ENCODE measurements around the gene HOXA2.
A peak's percentile ranks its signal among the peaks of the same experiment; 100 is the strongest.

The HOXA2 gene

DNA sequence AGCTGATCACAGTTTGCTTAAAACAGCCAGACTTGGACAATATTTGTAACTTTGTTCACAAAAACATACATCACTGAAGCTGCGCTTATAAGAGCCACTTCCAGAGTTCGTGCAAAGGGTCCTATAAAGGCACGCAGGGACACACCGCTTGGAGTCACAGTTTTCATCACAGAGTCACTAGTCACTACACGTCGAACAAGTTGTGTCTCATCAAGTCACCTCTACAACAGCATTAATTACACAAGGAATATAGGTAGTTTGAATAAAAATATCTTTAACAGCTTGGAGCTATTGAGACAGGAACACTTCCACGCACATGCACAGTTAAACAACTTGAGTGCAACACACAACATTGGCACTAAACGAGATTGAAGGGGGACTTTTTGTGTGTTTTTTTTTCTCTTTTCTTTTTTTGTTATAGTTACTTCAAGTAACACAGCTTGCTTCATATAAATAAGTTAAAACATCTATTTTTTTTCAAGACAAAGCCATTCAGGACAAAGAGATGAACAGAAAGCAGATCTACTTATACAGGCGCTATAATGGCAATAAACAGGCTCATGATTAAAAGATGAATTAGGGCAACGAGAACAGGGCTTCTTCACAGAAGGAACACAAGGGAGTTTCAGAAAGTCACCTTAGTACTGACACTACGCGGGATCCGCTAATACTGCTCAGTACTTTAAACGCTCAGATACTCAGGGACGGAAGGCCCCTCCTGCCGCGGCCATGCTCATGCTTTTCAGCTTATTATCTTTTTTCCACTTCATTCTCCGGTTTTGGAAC lies 38.8 kb upstream of the HOXA2 start:
- no peak for DNase-seq

DNA sequence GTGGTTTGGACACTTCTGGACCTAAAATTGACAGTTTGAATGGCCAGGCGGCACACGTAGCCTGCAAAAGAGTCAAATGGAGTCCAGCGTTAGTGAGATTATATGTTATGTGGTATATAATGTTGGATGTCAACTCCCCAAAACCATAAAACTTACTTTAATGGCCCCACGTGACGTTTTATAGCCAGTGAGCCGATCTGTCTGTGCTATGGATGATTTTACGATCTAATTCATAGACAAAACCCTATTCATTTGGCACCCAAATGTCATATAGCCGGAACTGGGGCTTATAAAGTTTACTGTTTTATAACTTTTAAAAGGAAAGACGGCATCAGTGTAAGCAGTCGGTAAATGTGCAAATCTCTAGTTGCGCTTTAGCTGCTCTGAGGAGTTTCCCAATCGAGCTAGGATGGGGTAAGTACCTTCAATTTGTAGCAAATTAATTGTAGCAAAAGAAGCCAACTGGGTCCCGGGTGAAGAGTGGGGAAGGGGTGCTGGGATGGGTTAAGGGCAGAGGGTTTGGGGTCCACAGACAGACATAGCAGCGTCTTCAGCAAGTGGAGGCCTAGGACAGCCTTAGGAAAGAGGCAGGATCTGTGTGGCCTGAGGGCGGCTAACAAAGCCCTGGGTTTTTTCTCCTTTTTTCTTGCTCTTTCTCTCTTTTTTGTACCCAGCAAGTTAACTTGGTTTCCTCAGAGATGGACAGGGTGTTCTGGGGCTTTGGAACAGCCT lies 37.8 kb upstream of the HOXA2 start:
- no peak for DNase-seq

DNA sequence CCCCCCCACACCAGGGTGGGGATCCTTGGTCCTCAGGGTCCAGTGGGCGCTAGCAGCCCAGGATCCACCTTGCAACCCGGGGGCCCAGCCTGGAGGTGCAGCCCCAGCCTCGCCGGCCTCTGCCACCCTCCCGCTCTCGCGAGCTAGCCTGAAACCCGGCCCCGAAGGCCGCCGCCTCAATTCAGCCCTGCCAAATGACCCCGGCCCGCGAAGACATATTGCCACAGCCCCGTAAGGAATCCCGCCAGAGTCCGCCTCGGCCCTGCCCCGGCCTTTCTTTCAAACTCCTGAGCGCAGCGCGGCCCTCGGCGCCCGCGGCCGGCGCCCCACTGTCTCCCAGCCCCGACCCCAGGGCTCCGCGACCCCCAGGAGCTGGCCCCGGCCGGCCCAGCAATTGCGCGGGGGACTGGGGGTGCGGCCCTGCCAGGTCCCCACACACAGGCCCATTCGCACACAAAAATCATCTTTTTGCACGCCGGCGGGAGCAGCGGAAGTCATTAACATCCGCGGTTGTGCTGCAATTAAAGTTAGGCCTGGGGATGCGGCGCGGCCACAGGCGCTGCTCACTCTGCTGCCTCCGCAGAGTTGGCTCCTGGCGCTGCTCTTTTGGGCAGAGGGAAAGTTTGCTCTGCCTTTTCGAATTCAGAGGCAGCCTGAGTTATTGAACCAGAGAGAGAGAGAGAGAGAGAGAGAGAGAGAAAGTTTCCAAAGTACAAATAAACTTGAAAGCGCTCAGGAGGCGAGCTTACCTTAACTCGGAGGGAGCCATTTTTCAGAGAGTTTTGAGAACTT lies 37.0 kb upstream of the HOXA2 start:
- no peak for DNase-seq

- DNase-seq: no peak
Observed at GRCh38 chr7:27138985-27139333, 36.5 kb upstream of the HOXA2 start.

GRCh38 chr7:27138472-27138871 lies 36.0 kb upstream of the HOXA2 start:
- DNase-seq: no peak

DNA sequence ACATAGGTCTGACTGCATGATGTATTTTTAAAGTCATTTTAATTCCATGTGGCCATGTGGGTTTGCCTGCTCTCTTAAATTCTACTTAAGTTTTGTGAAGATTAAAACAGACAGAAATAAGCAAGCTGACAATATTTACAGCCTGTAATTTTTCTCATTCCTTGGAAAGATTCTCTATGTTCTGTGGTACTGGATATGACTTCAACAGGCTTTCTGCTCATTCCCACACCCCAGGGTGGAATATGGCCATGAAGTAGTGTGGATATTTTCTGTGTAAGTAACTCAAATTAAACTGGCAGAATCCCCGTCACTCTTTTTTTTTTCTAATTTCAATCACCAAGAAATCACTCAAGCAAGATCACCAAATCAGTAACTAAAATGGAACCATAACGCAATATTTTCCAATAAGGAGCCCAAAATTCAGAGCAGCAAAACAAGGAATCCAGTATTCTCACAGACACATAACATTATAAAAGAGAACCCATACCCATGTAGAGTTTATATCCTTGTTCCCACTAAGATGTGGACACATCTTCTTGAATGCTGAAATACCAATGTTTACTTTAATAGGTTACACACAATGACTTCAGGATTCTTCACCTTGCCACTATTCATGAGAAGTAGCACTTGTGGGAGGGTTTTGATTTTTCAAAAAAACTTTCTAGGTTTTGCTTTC lies 35.3 kb upstream of the HOXA2 start:
- DNase-seq: no peak

DNA sequence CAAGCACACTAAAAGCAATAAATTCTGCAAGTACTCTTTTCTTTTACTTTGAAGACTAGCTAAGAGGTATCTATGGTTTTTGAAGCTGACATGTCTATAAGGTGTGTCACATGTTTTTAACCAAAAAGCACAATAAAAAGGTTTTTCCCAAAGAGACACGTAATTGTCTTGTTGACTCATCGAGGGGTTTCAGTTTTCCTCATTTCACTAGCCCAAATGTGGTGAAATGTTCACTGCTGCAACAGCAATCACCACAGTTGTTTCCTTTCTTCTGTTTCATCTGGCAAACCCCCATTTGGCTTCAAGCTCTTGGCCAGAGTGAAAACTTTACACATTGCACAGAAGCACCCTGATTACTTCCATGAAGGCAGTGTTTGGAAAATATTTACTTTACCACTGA lies 31.9 kb upstream of the HOXA2 start:
- peak; percentile 54 for DNase-seq

DNA sequence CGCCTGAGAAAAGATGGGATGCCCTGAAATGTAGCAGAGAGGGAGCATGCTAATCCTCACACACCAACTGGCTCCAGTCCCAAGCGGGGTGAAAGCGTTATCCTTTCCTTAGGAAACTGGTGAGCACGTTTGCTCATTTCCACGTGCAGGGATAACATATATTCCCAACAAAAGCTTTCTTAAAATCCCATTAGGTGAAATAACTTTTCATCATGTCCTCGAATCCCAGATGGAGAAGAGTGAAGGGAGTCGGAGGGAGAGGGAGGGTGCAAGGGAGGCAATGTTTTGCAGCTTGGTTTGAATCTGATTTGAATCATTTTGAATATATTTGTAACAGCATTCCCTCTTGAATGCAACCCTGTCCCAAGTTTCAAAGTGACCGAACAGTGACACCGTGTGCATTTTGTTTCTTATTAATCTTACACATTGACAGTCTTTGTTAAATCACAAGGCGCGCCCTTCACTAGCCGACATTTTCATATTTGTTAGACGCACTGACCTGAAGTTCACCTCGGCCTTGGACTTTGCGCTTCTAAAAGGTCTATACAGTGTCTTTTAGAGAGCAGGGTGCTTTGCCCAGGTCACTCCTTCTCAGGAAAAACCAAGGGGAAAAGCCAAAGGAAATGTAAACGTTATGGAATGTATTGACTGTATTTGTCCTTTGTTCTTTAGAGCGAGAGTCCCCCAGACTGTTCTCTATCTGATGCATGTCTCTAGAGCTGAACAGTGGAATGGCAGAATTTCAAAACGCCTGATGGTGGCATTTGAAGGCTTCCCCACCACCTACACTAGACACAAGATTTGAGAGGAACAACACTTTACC lies 31.1 kb upstream of the HOXA2 start:
- DNase-seq: no peak

GRCh38 chr7:27132978-27133377 lies 30.5 kb upstream of the HOXA2 start:
- DNase-seq: no peak

GRCh38 chr7:27132214-27132613 lies 29.7 kb upstream of the HOXA2 start:
- DNase-seq: no peak

DNA sequence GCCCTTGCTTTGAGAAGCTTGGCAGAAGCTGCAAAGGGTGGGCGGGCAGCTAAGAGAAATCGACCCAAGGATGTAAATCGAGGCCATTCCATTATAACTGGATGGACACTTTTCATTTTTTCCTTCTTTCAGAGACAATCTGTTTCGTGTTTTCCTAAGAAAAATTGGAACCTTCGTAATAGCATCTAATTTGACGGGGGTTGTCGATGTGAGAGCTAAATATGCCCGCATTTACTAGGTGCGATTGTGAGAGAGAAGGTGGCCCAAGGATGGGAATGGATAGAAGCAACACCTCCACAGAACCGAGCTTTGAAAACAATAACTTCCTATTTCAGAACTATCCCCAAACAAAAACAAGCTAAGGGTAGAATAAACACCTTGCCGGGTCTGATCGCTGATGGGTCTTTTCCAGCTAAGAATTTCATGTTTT lies 28.9 kb upstream of the HOXA2 start:
- no peak for DNase-seq

DNA sequence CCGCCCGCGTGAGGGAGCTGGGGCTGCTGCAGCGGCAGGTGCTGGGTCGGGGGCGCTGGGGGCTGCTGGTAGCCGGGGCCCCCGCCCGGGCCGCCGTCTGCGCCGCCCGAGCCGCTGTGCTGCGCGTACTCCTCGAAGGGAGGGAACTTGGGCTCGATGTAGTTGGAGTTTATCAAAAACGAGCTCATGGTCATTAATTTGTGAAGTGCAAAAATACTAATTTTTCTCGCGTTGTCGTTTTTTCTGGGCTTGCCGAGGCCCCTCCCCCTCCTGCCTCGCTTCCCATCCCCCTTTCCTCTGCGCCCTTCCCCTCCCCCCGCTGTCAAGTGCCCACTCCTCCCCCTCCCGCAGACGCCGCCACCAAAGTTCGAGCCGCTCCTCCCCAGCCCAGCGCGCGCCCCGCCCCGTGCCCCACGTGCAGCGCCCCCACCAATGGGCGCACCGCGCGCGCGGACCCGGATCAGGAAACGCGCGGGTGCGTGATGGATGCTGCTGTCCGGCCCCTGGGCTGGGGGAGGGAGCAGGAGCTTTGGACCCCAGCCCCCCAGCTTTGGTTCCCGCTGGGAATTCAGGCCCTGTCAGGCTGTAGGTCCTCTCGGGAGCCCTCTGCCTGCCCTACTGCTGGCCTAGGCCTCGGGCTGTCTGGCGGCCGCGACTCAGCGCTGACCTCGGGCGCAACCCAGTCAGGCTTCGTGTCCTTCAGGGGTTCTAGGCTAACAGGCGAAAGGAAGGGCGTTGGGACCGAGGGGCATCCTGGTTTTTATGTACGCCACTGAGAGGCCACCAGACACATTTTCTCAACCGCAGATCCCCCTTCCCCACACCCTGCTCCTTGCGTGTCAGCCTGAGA lies 28.3 kb upstream of the HOXA2 start, which contains the start of gene HOXA4:
TSS of gene HOXA4 (minus strand) at position 218 of the 850 bp plus-strand sequence. CDS start at position 194, 24 bp downstream.
- DNase-seq: peak; percentile 95

DNA sequence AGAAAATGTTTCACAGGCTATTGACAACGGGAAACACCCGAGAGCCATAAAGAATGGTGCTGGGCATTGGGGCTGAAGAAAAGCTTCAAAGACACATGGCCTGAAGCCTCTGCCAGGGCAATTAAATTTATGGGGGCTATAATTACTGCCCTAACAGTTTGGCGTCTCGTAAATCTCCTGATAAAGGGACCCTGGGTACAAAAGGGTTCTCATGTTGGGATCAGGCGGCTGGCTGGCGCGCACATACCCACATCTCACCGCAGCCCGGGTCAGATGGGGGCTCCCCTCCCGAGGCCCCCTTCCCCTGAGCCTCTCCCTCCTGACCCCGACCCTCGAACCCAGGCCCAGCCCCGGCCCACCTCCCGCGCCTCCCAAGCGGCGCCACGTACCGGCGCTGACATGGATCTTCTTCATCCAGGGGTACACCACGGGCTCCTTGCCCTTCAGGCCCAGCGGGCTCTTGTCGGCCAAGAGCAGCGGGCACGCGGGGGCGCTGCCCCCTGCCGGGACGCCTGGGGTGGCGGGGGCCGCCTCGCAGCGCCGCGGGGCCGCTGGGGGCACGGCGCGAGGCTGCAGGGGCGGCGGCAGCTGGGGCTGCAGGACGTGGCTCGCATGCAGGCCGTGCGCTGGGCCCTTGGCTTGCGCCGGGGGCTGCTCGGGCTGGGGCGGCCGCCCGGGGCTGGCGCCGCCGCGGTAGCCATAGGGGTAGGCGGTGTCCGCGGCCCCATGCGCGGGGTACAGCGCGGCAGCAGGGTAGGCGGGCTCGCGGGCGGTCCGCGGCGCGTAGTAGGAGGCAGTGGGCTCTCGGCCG lies 27.5 kb upstream of the HOXA2 start:
- DNase-seq: peak; percentile 57

DNA sequence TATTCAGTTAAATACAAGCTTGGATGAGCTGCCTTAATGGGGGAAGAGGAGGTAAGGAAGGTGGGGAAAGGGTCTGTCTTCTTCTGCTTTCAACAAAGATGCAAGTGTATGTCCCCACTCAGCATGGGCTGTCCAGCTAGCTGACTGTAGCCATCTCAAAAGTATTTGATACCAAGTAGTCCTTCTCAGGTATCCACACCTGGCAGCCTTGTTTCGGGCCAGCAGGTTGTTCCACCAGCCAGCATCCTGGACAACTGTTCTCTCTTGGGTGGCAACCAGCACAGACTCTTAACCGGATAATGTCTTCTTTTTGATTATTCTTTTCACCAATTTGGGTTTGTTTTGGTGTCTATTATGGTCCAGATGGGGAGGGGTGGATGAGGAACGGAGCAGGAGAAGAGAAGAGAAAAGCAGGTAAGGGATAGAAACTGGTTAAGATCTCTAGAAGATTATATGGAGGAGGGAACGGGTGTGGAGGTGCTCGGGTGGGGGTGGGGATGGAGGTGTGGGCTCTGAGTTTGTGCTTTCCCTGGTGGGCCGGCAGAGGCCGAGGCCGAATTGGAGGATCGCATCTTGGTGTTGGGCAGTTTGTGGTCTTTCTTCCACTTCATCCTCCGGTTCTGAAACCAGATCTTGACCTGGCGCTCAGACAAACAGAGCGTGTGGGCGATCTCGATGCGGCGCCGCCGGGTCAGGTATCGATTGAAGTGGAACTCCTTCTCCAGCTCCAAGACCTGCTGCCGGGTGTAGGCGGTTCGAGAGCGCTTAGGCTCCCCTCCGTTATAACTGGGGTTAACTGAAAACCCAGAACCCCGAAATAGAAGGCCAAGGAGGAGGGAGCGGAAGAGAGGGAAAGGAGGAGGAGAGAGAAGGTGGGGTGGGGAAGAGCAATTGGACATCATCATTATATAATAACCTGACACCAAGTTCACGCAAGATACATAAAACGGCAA lies 26.6 kb upstream of the HOXA2 start:
- no peak for DNase-seq

DNA sequence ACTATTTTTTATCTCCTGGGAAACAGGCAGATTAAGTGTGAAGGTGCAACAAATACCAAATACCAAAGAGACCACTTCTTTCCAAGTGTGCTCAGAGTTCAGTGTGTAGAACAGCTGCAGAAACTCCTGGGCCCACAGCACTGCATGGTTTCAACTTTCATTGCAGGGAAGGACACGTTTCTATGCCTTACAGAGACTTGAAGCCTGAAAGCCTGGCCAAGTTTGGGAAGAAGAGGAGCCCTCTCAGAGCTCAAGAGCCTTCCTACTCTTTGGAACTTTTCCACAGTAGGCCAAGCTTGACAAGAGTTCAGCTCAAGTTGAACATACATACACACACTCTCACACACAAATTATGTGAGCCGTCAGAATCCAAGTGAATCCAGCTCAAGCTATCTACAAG lies 25.6 kb upstream of the HOXA2 start:
- DNase-seq: no peak

GRCh38 chr7:27126596-27127327 lies 24.3 kb upstream of the HOXA2 start:
- DNase-seq: no peak

- DNase-seq: no peak
Observed at GRCh38 chr7:27125986-27126394, 23.5 kb upstream of the HOXA2 start.
